GM19467 (cell line): ENCODE measurements around the gene FAM163A.

Experiments used
- ATAC-seq: cut with Tn5 transposase; IDR thresholded peaks from one replicate; pipeline ENCODE4 v1.9.1; 2021; ENCODE audit warnings: mild to moderate bottlenecking, moderate library complexity; ENCODE audit not compliant: unreplicated experiment

FAM163A gene

GRCh38 chr1:179748772-179749171 lies 5.7 kb downstream of the FAM163A start:
- ATAC-seq: no peak

GRCh38 chr1:179750630-179751029 lies 7.5 kb downstream of the FAM163A start:
- ATAC-seq: no peak

GRCh38 chr1:179753061-179753460 lies 10.0 kb downstream of the FAM163A start:
- ATAC-seq: no peak

GRCh38 chr1:179754041-179754624 lies 11.0 kb downstream of the FAM163A start:
- ATAC-seq: no peak

- no peak for ATAC-seq
These were observed 14.8 kb downstream of the FAM163A start for GRCh38 chr1:179757933-179758332.

GRCh38 chr1:179760521-179760920 lies 17.4 kb downstream of the FAM163A start:
- ATAC-seq: no peak

GRCh38 chr1:179761296-179761695 lies 18.2 kb downstream of the FAM163A start:
- ATAC-seq: no peak

- ATAC-seq: no peak
These were observed 19.0 kb downstream of the FAM163A start for GRCh38 chr1:179761846-179762640.

- ATAC-seq: no peak
These were observed 24.1 kb downstream of the FAM163A start for GRCh38 chr1:179767177-179767581.

GRCh38 chr1:179767996-179768395 lies 24.9 kb downstream of the FAM163A start:
- no peak for ATAC-seq

- ATAC-seq: no peak
These were observed 27.9 kb downstream of the FAM163A start for GRCh38 chr1:179770887-179771502.

GRCh38 chr1:179773264-179773663 lies 30.2 kb downstream of the FAM163A start:
- ATAC-seq: no peak

GRCh38 chr1:179774000-179774399 lies 30.9 kb downstream of the FAM163A start:
- ATAC-seq: no peak

- no peak for ATAC-seq
These were observed 31.5 kb downstream of the FAM163A start for GRCh38 chr1:179774566-179774965.

- no peak for ATAC-seq
These were observed 31.9 kb downstream of the FAM163A start for GRCh38 chr1:179775009-179775408.

GRCh38 chr1:179776831-179777230 lies 33.7 kb downstream of the FAM163A start:
- ATAC-seq: no peak

GRCh38 chr1:179777731-179778130 lies 34.6 kb downstream of the FAM163A start:
- ATAC-seq: no peak

GRCh38 chr1:179779645-179780272 lies 36.7 kb downstream of the FAM163A start:
- ATAC-seq: no peak

GRCh38 chr1:179781962-179782361 lies 38.9 kb downstream of the FAM163A start:
- ATAC-seq: no peak

GRCh38 chr1:179785031-179785431 lies 41.9 kb downstream of the FAM163A start:
- no peak for ATAC-seq

GRCh38 chr1:179785728-179786127 lies 42.6 kb downstream of the FAM163A start:
- ATAC-seq: no peak
